Cortex of kidney (tissue), 1 donor: ENCODE measurements around the gene BEX5.
"Not testable (repeated sequence)": the region's sequence is repeated elsewhere in the genome, so short reads cannot be mapped to it uniquely, and the experiment has no call there.

Experiments used
- DNase-seq: peaks from one replicate; lab custom pipeline; 2025; lab: John Stamatoyannopoulos, UW

The BEX5 gene

GRCh38 chrX:102155806-102156179 is at the start of gene BEX5:
Gene BEX5 (minus strand): TSS chrX:102155977. CDS start chrX:102154265, 1,712 bp downstream.
- no peak for DNase-seq

DNA sequence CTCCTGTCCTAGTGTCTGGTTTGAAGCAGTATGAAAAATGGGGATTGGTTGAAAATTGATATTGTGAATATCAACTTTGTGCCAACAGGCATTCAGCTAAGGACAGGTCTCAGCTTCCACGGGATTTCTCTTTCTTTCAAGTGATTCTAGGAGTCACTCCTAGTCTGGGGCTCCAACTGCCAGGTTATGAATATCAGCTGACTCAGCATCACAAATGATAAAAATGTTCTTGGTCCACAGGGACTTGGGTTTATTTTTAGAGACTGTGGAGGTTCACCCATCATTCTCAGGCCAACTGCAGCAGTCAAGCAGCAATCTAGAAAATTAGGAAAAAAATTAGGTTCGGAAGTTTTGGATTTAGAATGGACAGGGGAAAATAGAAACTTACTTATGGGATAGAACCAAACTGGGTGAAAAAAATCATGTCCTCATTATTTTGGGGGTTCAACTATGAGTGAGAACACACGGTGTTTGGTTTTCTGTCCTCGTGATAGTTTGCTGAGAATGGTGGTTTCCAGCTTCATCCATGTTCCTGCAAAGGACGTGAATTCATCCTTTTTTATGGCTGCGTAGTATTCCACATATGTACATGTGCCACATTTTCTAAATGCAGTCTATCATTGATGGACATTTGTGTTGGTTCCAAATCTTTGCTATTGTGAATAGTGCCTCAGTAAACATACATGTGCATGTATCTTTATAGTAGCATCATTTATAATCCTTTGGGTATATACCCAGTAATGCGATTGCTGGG is 30.4 kb upstream of the BEX5 start:
- DNase-seq, result no peak

DNA sequence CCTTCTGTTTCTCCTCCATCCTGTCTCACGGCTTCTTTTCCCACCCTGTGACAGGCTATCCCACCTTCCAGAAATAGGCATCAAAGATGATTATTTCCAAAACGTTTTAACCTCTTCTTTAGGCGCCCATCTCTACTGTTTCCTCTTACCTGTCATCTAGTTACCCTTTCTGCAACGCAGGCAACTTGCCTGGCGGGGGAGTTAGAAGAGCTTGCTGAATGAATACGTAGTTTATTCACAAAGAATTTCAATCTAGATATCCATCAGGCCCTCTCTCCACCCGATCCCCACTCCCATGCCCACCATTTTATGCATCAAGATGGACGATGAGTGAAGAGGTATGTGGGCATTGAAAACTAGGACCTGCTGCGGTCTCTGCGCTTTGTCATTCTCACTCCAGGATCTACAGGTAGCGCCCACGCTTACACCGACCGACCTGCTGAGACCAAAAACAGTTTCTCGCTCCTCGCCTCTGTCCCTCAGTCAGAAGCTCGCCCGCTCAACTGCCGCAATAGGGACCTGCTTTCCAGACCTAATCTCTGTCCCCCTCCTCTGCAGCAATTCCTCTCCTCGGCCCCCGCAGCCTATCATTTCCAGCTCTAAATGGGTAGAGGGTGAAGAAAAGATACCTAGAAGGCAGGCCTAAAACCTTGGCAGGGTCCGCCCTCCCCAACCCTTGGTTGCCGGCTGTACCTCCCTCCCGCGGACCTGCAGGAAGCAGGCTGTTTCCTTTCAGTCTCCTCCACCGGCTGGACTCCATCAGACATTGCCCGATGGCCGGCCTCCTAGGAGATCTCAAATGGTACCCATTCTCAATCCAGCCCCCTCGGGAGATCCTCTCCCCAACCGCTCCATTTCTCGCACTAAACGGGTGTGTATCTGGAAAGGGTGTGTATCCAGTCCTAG is 624 bp downstream of the BEX5 start:
- DNase-seq, result no peak

- DNase-seq, result no peak
Observed at GRCh38 chrX:102154218-102154860, 1.4 kb downstream of the BEX5 start.

GRCh38 chrX:102142274-102142673 is 13.5 kb downstream of the BEX5 start, which contains the start of gene TCEAL6:
Gene TCEAL6 (minus strand): TSS chrX:102142481.
- not testable (repeated sequence) for DNase-seq

- DNase-seq, result not testable (repeated sequence)
Observed at GRCh38 chrX:102141631-102142030, 14.1 kb downstream of the BEX5 start.

- not testable (repeated sequence) for DNase-seq
Observed at GRCh38 chrX:102140876-102141275, 14.9 kb downstream of the BEX5 start.

- DNase-seq, result no peak
Observed at GRCh38 chrX:102138064-102138463, 17.7 kb downstream of the BEX5 start.

GRCh38 chrX:102129473-102129872 is 26.3 kb downstream of the BEX5 start:
- DNase-seq, result no peak

DNA sequence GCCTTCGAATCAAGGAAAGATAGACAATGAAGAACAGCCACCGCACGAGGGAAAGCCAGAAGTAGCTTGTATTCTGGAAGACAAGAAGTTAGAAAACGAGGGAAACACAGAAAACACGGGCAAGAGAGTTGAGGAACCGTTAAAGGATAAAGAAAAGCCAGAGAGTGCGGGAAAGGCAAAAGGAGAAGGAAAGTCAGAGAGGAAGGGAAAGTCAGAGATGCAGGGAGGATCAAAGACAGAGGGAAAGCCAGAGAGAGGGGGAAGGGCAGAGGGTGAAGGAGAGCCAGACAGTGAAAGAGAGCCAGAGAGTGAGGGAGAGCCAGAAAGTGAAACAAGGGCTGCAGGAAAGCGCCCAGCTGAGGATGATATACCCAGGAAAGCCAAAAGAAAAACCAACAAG is 28.9 kb downstream of the BEX5 start:
- DNase-seq, result no peak

DNA sequence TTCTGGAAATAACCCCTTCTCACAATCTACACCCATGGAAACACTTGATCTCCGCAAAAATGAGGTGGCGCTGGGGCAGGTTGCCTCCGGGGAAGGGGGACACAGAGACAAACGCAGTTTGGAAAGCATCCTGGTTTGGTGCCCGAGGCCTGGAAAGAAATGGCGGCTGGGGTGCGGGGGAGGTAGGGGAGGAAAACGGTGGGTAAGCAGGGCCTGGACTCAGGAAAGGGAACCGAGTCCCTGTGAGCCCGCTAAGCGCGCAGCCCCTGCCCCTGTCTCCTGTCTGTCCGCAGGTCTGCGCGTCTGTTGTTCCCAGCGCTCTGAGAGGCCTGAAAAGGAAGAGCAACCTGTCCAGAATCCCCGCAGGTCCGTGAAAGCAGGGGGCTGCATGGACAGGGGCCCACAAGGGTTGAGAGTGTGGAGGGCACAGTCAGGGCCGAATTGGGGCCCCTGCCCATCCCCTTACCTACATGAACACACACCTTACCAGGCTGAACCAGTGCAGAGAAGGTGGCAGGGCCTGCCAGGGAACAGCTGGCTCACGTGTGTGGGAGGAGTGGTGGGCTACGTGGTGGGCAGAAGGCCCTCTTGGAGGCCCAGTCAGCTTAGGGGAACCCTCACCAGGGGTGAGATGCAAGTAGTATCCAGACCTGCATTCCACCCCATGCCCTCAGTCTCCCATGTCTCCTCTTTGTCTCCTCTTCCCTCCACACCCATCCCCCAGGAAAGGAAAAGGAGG is 29.5 kb downstream of the BEX5 start:
- DNase-seq, result not testable (repeated sequence)

DNA sequence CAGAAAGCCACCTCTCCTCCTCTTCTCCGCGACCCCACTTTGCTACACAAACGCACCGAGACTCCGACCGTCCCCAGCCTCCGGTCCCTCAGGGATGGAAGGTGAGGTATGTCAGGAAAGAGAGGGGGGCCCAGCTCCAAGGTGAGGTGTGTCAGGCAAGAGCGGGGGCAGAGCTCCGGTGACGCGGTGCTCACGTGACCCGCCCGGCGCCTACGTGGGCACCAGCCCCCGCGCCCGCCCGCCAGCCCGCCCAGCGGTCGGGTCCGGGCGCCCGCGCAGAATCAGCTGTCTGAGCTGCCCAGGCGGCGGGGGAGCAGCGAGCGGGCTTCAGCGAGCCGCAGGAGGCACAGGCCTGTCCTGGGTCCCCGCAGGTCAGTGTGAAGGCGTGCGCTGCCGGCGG is 30.3 kb downstream of the BEX5 start, which contains the start of gene TCEAL2:
Gene TCEAL2, plus strand, starts transcription at position 244 of the 400 bp plus-strand sequence. CDS start 1,152 bp downstream, outside the sequence.
- not testable (repeated sequence) for DNase-seq

- not testable (repeated sequence) for DNase-seq
Observed at GRCh38 chrX:102125014-102125413, 30.8 kb downstream of the BEX5 start.

- no peak for DNase-seq
Observed at GRCh38 chrX:102115748-102116147, 40.0 kb downstream of the BEX5 start.

DNA sequence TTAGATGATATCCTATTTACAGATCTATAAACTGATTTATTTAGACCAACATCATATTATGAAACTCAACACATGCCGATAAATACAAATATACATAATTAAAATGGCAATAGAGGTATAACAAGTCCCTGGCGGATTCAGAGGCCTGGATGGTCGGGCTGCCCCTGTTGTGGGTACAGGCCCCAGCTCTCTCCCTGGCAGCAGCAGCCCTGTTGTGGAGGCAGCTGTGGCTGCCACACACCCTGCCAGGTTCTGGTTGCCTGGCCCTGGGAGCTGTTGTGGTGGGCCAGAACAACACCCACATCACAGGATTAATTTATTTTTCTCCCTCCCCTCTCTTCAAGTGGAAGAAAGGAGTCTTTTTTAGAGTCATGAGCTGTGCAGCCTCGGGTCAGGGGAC is 42.4 kb downstream of the BEX5 start:
- DNase-seq, result no peak
